Activated naive CD8-positive, alpha-beta T cell treated with anti-CD3 and anti-CD28 coated beads, Interleukin-2, amount 50 U/mL, for 16 hours (primary cell): ENCODE data around the gene CALR3.
"Not testable (repeated sequence)": the region's sequence is repeated elsewhere in the genome, so short reads cannot be mapped to it uniquely, and the experiment has no call there.

Experiments used
- DNase-seq: peaks from one replicate; pipeline ENCODE4 v3.0.0-alpha.2; 2020; ENCODE audit warnings: low read depth, low spot score

CALR3 gene

GRCh38 chr19:16497042-16497441, 1.1 kb upstream of the CALR3 start:
- DNase-seq, result no peak

GRCh38 chr19:16496613-16496983, 631 bp upstream of the CALR3 start:
- DNase-seq, result no peak

GRCh38 chr19:16486476-16486875, 9.5 kb downstream of the CALR3 start:
- not testable (repeated sequence) for DNase-seq

GRCh38 chr19:16482745-16483144, 13.2 kb downstream of the CALR3 start:
- DNase-seq, result no peak

- no peak for DNase-seq
Observed at GRCh38 chr19:16477311-16477710, 18.7 kb downstream of the CALR3 start.

- DNase-seq, result no peak
Observed at GRCh38 chr19:16476401-16476800, 19.6 kb downstream of the CALR3 start.

- DNase-seq, result no peak
Observed at GRCh38 chr19:16473875-16474392, 22.0 kb downstream of the CALR3 start.

GRCh38 chr19:16472992-16473391, 23.0 kb downstream of the CALR3 start:
- no peak for DNase-seq

GRCh38 chr19:16472559-16472899, 23.4 kb downstream of the CALR3 start:
- not testable (repeated sequence) for DNase-seq

GRCh38 chr19:16470911-16471811, 24.8 kb downstream of the CALR3 start:
- no peak for DNase-seq

- DNase-seq, result no peak
Observed at GRCh38 chr19:16470541-16470910, 25.4 kb downstream of the CALR3 start.

- DNase-seq, result no peak
Observed at GRCh38 chr19:16467581-16467980, 28.4 kb downstream of the CALR3 start.

- not testable (repeated sequence) for DNase-seq
Observed at GRCh38 chr19:16466802-16467427, 29.1 kb downstream of the CALR3 start.

GRCh38 chr19:16465239-16465638, 30.7 kb downstream of the CALR3 start:
- DNase-seq, result no peak

GRCh38 chr19:16463991-16464575, 31.9 kb downstream of the CALR3 start:
- DNase-seq, result no peak

- DNase-seq, result no peak
Observed at GRCh38 chr19:16463341-16463990, 32.5 kb downstream of the CALR3 start.

- no peak for DNase-seq
Observed at GRCh38 chr19:16462757-16463250, 33.2 kb downstream of the CALR3 start.

GRCh38 chr19:16461630-16462051, 34.3 kb downstream of the CALR3 start:
- DNase-seq, result no peak

GRCh38 chr19:16460454-16460853, 35.5 kb downstream of the CALR3 start:
- no peak for DNase-seq

GRCh38 chr19:16459680-16460079, 36.3 kb downstream of the CALR3 start:
- DNase-seq, result no peak

GRCh38 chr19:16458391-16459341, 37.3 kb downstream of the CALR3 start:
- DNase-seq, result no peak
